SK-N-SH (cell line): ENCODE data around the gene CHAT. TPM values are rescaled to one million over a fixed set of nuclear protein-coding genes. Genes with fewer than 3 reads are reported as not detected.

ENCODE experiments used
- CTCF ChIA-PET: fragments of 300-600, 350-600 bp; formaldehyde crosslinking; extraction: SDS; loops from one replicate; lab custom pipeline; 2021; lab: Yijun Ruan, JAX
- POLR2A ChIA-PET: fragments of 350-600 bp; sonication (Branson Sonifier 250); formaldehyde crosslinking; extraction: SDS; loops from one replicate; lab custom pipeline; 2020; ENCODE audit warnings: antibody characterized with exemption, inconsistent platforms; lab: Yijun Ruan, JAX
- DNase-seq: peaks from one replicate; pipeline ENCODE4 v3.0.0; 2012
- H2AFZ ChIP-seq: fragments of 200-600 bp; sonication (generic); 2 replicates; pipeline ENCODE4 v1.8.1; 2016; ENCODE audit warnings: antibody characterized with exemption, mild to moderate bottlenecking, low read depth
- H3F3A ChIP-seq: fragments of 200-600 bp; sonication (generic); replicated peaks from 2 replicates; pipeline ENCODE3; 2016; ENCODE audit warnings: antibody characterized with exemption, mild to moderate bottlenecking; ENCODE audit not compliant: insufficient read depth
- H3K27ac ChIP-seq, 2 experiments: fragments of 200-500 bp in 1 of 2; fragments of 200-600 bp in 1 of 2; sonication (Bioruptor generic) in 1 of 2; sonication (generic), shearing (Covaris generic) in 1 of 2; 2 replicates each; pipeline versions ENCODE4 v1.5.1 to v1.6.1; 2014 to 2016; ENCODE audit warnings: low read depth in 2 of 2, inconsistent platforms in 1 of 2, low read length in 1 of 2, mild to moderate bottlenecking in 1 of 2, mixed read lengths in 1 of 2
- H3K27me3 ChIP-seq: fragments of 200-600 bp; sonication (generic), shearing (Covaris generic); 2 replicates; pipeline ENCODE4 v1.6.1; 2016; ENCODE audit warnings: mixed run types; ENCODE audit not compliant: insufficient read depth
- H3K36me3 ChIP-seq, 2 experiments: fragments of 200-500 bp in 1 of 2; fragments of 200-600 bp in 1 of 2; sonication (Bioruptor generic) in 1 of 2; sonication (generic) in 1 of 2; replicated peaks in 1 of 2; 2 replicates each; pipeline versions ENCODE3 to v1.5.1; 2014 to 2016; ENCODE audit warnings: low read length in 1 of 2, mild to moderate bottlenecking in 1 of 2; ENCODE audit not compliant: insufficient read depth in 2 of 2, control insufficient read depth in 1 of 2
- H3K4me1 ChIP-seq, 2 experiments: fragments of 200-500 bp in 1 of 2; fragments of 200-600 bp in 1 of 2; sonication (Bioruptor generic) in 1 of 2; sonication (generic), shearing (Covaris generic) in 1 of 2; 2 replicates each; pipeline versions ENCODE4 v1.5.1 to v1.6.1; 2014 to 2016; ENCODE audit warnings: low read depth in 1 of 2, low read length in 1 of 2, mixed run types in 1 of 2; ENCODE audit not compliant: insufficient read depth in 2 of 2, control insufficient read depth in 1 of 2
- H3K4me2 ChIP-seq: fragments of 200-600 bp; sonication (generic), shearing (Covaris generic); 2 replicates; pipeline ENCODE4 v1.6.1; 2017; ENCODE audit warnings: mixed run types
- H3K4me3 ChIP-seq, 2 experiments: fragments of 200-500 bp in 1 of 2; fragments of 200-600 bp in 1 of 2; sonication (Bioruptor generic) in 1 of 2; sonication (generic), shearing (Covaris generic) in 1 of 2; 2 replicates each; pipeline versions ENCODE4 v1.5.1 to v1.8.1; 2014 to 2016; ENCODE audit warnings: low read depth in 2 of 2, inconsistent platforms in 1 of 2, low read length in 1 of 2, mild to moderate bottlenecking in 1 of 2, mixed read lengths in 1 of 2, moderate library complexity in 1 of 2
- H3K79me2 ChIP-seq: fragments of 200-600 bp; sonication (generic); 2 replicates; pipeline ENCODE4 v1.8.1; 2017; ENCODE audit warnings: mild to moderate bottlenecking; ENCODE audit not compliant: insufficient read depth
- H3K9ac ChIP-seq: fragments of 200-600 bp; sonication (generic); 2 replicates; pipeline ENCODE4 v1.6.1; 2017; ENCODE audit warnings: mixed run types
- H3K9me2 ChIP-seq: fragments of 200-600 bp; sonication (generic); 2 replicates; pipeline ENCODE4 v1.6.1; 2017; ENCODE audit warnings: mixed run types
- H3K9me3 ChIP-seq: fragments of 200-600 bp; sonication (generic); 2 replicates; pipeline ENCODE4 v1.6.1; 2017; ENCODE audit warnings: mixed run types, mild to moderate bottlenecking, moderate library complexity
- H4K20me1 ChIP-seq: fragments of 200-600 bp; sonication (generic); 2 replicates; pipeline ENCODE4 v1.6.1; 2017; ENCODE audit warnings: mild to moderate bottlenecking, mixed run types; ENCODE audit not compliant: insufficient read depth
- ELF1 ChIP-seq: IDR thresholded peaks from 2 replicates; pipeline ENCODE4 v1.4.0; 2012
- EZH2phosphoT487 ChIP-seq: fragments of 200-600 bp; sonication (generic); IDR thresholded peaks from 2 replicates; pipeline ENCODE4 v1.6.1; 2017; ENCODE audit warnings: low read depth, mixed run types, mild to moderate bottlenecking, antibody characterized with exemption, moderate library complexity, borderline replicate concordance
- GATA2 ChIP-seq: sonication (generic); formaldehyde crosslinking; IDR thresholded peaks from 2 replicates; pipeline ENCODE4 v1.5.0; 2020; ENCODE audit warnings: mild to moderate bottlenecking, missing genetic modification reagents
- MXI1 ChIP-seq: IDR thresholded peaks from 2 replicates; pipeline ENCODE4 v1.6.1; 2012; ENCODE audit warnings: mild to moderate bottlenecking, low read depth, low read length, improper control_type of control experiment
- POLR2AphosphoS5 ChIP-seq: IDR thresholded peaks from 2 replicates; pipeline ENCODE4 v1.6.1; 2012; ENCODE audit warnings: low read depth, low read length
- RCOR1 ChIP-seq: fragments of 150-350 bp; IDR thresholded peaks from 2 replicates; pipeline ENCODE4 v1.6.1; 2017; ENCODE audit warnings: antibody characterized with exemption, low read length
- RFX5 ChIP-seq: IDR thresholded peaks from 2 replicates; pipeline ENCODE4 v1.6.1; 2012; ENCODE audit warnings: mild to moderate bottlenecking, improper control_type of control experiment, low read length
- SIN3A ChIP-seq: IDR thresholded peaks from 2 replicates; pipeline ENCODE4 v1.6.1; 2012; ENCODE audit warnings: low read depth, mild to moderate bottlenecking, low read length, moderate library complexity, borderline replicate concordance
- TAF1 ChIP-seq: IDR thresholded peaks from 2 replicates; pipeline ENCODE4 v1.6.1; 2012; ENCODE audit warnings: low read depth, mild to moderate bottlenecking, low read length, moderate library complexity, borderline replicate concordance
- TCF12 ChIP-seq: IDR thresholded peaks from 2 replicates; pipeline ENCODE4 v1.4.0; 2012
- WGBS: methylation state at CpG from one replicate; pipeline ENCODE4 v1.1.6; 2017; ENCODE audit warnings: low lambda C conversion rate; 5-methylcytosine and 5-hydroxymethylcytosine counted together
- polyA plus RNA-seq, 3 experiments: library from polyadenylated mRNA; depleted of rRNA; stranded (reverse); fragments of >200 nt; gene quantifications; 2 replicates each; pipeline ENCODE4 v1.2.3, GENCODE V29; 2012
- TF ChIP-seq, protein P1 (sequence below): fragments of 150-350 bp; IDR thresholded peaks from 2 replicates; pipeline ENCODE4 v1.6.1; 2017; ENCODE audit warnings: antibody characterized with exemption, low read length, low read depth, borderline replicate concordance
- TF ChIP-seq, protein P2 (sequence below): IDR thresholded peaks from 2 replicates; pipeline ENCODE4 v1.4.0; 2012; ENCODE audit warnings: low read depth, borderline replicate concordance

The CHAT gene
- polyA plus RNA-seq, 1 of the 3 experiments (the other 2 are of a cell fraction) = not detected

DNA sequence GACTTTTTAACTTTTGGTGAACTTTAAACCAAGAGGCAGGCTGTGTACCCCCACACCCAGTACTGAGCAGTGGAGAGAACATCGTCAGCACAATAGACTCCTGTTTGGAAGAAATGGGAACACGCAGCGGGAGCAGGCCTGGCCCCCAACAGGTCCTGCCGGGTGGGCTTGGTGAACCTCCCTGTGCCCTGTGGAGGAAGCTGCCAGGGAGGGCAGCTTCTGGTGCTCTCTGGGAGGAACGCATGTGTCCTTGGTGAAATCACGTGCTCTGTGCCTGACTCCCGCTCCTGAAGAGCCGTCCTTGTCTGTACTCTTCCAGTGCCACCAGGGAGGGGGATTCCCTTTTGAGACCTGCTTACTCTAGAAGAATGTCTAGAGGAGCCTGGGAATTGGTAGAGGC, 31.6 kb downstream of the CHAT start:
- CTCF ChIA-PET = interaction anchor here (0.9 to 1.7 kb wide), 3 partner anchors 11 to 52 kb away, joined by 3 to 5 read pairs (median 4); no protein-coding TSS in a partner anchor
- POLR2A ChIA-PET = no interaction called here
- Histone ChIP-seq H3K27ac (no peak overlapping the region), H3K9me2 (no peaks in the 10 kb centered on the region), H3K4me2 (no peak overlapping the region), H3F3A (no peaks in the 10 kb centered on the region)
- TF ChIP-seq SIN3A = no peak
- TF ChIP-seq, all 33 proteins: peak for 0
- Histone ChIP-seq H3K79me2 (no peaks in the 10 kb centered on the region), H3K9me3 (no peaks in the 10 kb centered on the region), H3K36me3 (no peaks in the 10 kb centered on the region), H3K27me3 (no peaks in the 10 kb centered on the region), H3K4me1 (no peaks in the 10 kb centered on the region; a peak in 1 of 4 replicates), H3K4me3 (no peak overlapping the region), H3K9ac (no peak overlapping the region), H4K20me1 (no peaks in the 10 kb centered on the region), H2AFZ (no peak overlapping the region)
- WGBS = 71% methylated on average over 8 of the region's 8 CpGs
- no peak for DNase-seq

DNA sequence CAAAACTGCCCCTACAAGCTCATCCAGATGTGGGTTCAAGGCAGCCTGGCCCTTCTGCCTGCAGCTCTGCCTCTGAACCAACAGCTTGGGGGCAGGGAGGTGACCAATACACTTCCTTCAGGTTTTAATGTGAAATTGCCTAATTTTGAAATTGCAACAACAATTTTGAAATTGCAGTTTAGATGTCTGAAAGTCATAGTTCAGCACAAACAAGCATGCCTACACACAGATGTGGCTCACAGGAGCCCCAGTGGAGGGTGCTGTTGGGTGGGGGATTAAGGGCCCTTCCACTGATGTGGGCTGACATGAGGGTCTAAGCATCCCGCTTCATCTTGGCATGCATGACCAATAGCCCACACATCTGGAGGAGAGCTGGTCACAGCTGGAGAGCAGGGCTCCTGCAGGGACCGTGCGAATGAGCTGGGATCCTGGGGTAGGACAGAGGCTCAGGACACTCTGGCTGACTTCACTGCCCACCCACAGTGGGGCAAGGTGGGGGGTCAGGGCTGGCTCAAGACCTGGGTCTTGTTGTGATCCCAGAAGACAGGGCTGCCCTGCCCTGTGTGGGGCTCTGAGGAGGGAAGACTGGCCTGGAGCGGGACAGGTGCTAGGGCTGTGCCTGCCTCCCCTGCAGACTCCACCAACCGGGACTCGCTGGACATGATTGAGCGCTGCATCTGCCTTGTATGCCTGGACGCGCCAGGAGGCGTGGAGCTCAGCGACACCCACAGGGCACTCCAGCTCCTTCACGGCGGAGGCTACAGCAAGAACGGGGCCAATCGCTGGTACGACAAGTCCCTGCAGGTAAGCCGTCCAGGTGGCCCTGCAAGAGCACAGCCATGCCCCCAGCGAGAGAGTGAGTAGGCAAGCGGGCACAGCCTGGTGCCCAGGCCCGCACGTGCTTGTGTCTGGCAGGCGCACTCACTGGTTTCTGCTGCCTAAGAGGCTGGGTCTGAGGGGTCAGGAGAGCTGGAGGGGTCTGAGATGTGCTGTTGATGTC, 32.3 kb downstream of the CHAT start:
- 75% methylated on average over 9 of the region's 22 CpGs for WGBS
- TF ChIP-seq, protein P1, sequence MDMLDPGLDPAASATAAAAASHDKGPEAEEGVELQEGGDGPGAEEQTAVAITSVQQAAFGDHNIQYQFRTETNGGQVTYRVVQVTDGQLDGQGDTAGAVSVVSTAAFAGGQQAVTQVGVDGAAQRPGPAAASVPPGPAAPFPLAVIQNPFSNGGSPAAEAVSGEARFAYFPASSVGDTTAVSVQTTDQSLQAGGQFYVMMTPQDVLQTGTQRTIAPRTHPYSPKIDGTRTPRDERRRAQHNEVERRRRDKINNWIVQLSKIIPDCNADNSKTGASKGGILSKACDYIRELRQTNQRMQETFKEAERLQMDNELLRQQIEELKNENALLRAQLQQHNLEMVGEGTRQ = no peak
- TF ChIP-seq RCOR1 = no peak
- TF ChIP-seq, protein P2, sequence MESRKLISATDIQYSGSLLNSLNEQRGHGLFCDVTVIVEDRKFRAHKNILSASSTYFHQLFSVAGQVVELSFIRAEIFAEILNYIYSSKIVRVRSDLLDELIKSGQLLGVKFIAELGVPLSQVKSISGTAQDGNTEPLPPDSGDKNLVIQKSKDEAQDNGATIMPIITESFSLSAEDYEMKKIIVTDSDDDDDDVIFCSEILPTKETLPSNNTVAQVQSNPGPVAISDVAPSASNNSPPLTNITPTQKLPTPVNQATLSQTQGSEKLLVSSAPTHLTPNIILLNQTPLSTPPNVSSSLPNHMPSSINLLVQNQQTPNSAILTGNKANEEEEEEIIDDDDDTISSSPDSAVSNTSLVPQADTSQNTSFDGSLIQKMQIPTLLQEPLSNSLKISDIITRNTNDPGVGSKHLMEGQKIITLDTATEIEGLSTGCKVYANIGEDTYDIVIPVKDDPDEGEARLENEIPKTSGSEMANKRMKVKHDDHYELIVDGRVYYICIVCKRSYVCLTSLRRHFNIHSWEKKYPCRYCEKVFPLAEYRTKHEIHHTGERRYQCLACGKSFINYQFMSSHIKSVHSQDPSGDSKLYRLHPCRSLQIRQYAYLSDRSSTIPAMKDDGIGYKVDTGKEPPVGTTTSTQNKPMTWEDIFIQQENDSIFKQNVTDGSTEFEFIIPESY = no peak
- TF ChIP-seq ELF1 = no peak
- TF ChIP-seq TAF1 = no peak
- no peak for TF ChIP-seq MXI1
- TF ChIP-seq RFX5 = no peak
- TF ChIP-seq POLR2AphosphoS5 = no peak
- TF ChIP-seq TCF12 = no peak
- no peak for TF ChIP-seq GATA2 (CRISPR knock-in tag)
- no peak for TF ChIP-seq EZH2phosphoT487
- no peaks in the 10 kb centered on the region for H3K9me2 ChIP-seq
- no peaks in the 10 kb centered on the region for H4K20me1 ChIP-seq
- no peaks in the 10 kb centered on the region for H3K36me3 ChIP-seq
- H3K4me1 ChIP-seq = no peaks in the 10 kb centered on the region; a peak in 1 of 4 replicates
- no peaks in the 10 kb centered on the region for H3K27me3 ChIP-seq
- H3K9ac ChIP-seq = no peak overlapping the region
- no peak overlapping the region for H3K4me2 ChIP-seq
- DNase-seq = no peak
- H3K27ac ChIP-seq = no peak overlapping the region
- H2AFZ ChIP-seq = no peak overlapping the region
- CTCF ChIA-PET = interaction anchor here (1.1 to 1.7 kb wide), 2 partner anchors 51 to 53 kb away, joined by 4 to 5 read pairs; no protein-coding TSS in a partner anchor
- no peak overlapping the region for H3K4me3 ChIP-seq
- POLR2A ChIA-PET = no interaction called here
- no peaks in the 10 kb centered on the region for H3K79me2 ChIP-seq
- H3K9me3 ChIP-seq = no peaks in the 10 kb centered on the region
- no peaks in the 10 kb centered on the region for H3F3A ChIP-seq
